NCI-H1092 treated with DMSO at 0.1 percent for 48 hours (cell line): ENCODE data around the gene NFXL1.

ENCODE experiments used
- DNase-seq: peaks from one replicate; lab custom pipeline; 2025; lab: John Stamatoyannopoulos, UW

NFXL1 gene

DNA sequence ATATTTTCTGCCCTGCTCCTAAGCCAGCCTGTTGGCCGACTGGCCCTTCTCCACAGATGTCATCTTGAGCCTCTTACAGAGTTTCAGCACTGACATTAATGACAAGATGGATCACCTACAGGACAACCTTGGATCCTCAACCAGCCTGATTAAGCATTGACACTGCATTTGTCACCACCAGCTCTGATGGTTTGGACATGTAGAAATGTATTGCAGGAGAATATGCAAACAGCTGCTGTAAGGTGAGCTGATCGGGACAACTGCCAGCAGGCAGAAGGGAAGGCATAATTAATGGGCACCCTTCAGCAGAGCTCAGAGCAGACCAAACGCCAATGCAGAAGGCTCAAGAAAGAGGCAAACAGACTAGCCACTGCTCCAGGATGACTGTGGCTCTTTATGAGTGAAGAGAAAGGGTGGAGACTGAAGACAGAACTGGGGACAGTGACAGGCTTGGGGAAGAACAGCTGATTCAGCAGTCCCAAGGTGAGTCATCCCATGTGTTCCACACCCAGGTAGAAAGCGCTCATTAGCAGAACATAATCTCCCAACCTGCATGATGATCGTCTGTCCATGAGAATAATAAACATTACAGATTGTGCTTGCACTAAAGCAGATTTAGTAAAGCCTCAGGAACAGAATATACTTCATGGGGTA, 83.2 kb downstream of the NFXL1 start:
- peak; percentile 59 for DNase-seq

GRCh38 chr4:47830265-47831025, 83.9 kb downstream of the NFXL1 start:
- DNase-seq, result no peak

DNA sequence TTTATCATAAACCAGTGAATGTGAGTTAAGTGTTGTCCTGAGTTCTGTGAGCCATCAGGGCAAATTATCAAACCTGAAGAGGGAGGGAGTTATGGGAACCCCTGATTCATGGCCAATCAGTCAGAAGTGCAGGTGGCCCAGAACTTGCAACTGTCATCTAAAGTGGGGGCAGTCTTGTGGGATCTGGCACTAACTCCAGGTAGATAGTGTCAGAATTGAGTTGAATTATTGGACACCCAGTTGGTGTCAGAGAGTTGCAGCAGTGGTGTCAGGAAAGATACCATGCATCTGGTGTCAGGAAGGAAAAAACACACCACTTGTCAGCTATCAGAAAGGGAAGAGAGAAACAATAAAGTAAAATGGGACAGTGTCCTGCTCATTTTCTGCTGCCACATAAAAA, 84.9 kb downstream of the NFXL1 start:
- no peak for DNase-seq

- no peak for DNase-seq
These were observed 86.9 kb downstream of the NFXL1 start for GRCh38 chr4:47827343-47828047.

DNA sequence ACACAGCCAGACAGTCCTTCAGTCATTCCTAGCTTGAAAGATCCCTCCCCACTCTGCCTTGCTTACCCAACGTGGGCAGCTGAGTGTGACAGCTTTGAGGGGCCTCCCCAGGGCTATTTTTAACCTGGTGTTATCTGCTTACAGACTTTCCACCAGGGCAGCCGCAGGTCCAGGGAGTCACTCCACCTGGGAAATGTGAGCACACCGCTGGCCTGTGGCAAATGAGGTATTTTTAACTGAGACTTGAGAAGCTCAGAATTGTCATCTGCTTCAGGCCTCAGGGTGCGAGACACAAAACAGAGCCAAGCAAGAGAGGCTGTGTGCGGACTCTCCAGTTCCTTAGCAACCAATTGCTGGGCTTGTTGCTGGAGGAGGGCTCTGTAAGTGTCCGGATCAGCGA, 89.5 kb downstream of the NFXL1 start:
- DNase-seq, result peak; percentile 49

DNA sequence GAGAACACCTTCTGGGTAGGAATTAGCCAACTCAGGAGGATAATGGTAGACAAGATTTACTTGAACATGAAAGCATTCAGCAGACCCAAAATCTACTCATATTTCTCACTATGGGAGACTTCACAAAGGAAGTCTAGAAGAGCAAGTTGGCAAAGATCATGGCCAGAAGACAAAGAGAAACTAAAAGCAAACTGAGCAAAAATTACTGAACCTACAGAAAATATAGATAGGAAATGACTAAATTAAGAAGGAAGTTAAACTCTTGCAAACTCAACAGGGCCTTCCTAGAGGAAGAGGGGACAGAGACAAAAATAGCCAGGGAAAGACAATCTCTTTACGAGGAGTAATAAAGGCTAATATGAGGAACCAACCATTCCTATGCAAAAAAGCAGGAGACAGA, 95.2 kb downstream of the NFXL1 start:
- no peak for DNase-seq

- no peak for DNase-seq
These were observed 97.1 kb downstream of the NFXL1 start for GRCh38 chr4:47817275-47817674.

- DNase-seq, result no peak
These were observed 97.6 kb downstream of the NFXL1 start for GRCh38 chr4:47816748-47817147.

- no peak for DNase-seq
These were observed 99.6 kb downstream of the NFXL1 start for GRCh38 chr4:47814618-47815295.

- no peak for DNase-seq
These were observed 104.7 kb downstream of the NFXL1 start for GRCh38 chr4:47809654-47810203.

DNA sequence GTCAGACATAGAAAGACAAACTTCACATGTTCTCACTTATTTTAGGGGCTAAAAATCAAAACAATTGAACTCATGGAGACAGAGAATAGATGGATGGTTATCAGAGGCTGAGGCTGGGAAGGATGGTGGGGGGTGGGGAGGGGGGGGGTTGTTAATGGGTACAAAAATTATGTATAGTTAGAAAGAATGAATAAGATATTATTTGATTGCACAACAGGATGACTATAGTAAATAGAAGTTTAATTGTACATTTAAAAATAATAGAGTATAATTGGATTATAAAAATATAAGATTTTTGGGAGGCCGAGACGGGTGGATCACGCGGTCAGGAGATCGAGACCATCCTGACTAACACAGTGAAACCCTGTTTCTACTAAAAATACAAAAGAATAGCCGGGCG, 109.8 kb downstream of the NFXL1 start:
- DNase-seq, result no peak

GRCh38 chr4:47801481-47802002, 112.8 kb downstream of the NFXL1 start:
- DNase-seq, result no peak

DNA sequence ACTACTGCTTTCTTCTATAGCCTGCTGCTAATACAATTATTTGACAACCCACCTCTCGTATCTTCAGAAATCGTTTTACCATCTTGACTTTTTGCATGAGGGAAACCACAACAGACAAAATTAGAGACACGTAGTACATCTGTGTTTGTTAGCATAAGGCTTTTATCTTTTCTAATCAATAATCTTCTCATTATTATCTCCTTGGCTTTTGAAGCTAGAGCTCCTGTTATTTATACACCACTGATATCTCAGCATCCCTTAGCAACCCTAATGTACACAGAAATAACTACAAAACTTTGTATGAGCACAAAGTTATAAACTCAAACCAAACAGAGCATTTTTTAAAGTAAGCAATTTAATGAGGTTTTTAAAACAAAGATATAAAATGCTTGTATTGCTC, 116.2 kb downstream of the NFXL1 start:
- no peak for DNase-seq
